GM21786 (cell line): ENCODE results near the gene ABITRAM.

ENCODE experiments used
- ATAC-seq: cut with Tn5 transposase; IDR thresholded peaks from one replicate; pipeline ENCODE4 v1.9.1; 2021; ENCODE audit not compliant: unreplicated experiment

ABITRAM gene

DNA sequence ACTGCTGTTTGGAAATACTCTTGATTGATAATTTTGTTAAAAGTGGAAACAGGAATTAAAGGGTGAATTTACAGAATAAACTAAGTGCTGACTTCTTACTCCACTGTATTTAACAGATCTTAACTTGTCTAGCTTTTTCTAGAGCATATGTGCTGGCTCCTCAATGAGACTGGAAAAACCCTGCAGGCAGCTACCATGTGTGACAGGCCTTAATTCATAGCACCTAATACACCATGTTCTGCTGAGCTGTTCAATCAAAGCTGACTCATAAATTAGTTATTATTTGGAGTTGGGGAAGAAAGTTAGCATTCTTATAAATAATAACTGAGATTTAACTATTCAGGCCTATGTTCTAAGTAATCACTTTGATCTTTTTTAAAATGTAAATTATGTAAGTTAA lies 49.7 kb downstream of the ABITRAM start:
- ATAC-seq: no peak
